Activated naive CD8-positive, alpha-beta T cell (primary cell): ENCODE results near the gene TMEM220.

ENCODE experiments used
- H3K27ac Mint-ChIP-seq: one replicate; pipeline ENCODE4 v1.8.0; 2021; ENCODE audit warnings: mixed read lengths
- H3K27me3 Mint-ChIP-seq: one replicate; pipeline ENCODE4 v1.8.0; 2021; ENCODE audit warnings: mixed read lengths
- H3K36me3 Mint-ChIP-seq: one replicate; pipeline ENCODE4 v1.8.0; 2021; ENCODE audit warnings: mixed read lengths
- H3K4me1 Mint-ChIP-seq: one replicate; pipeline ENCODE4 v1.8.0; 2021; ENCODE audit warnings: low read depth, mixed read lengths
- H3K4me3 Mint-ChIP-seq: one replicate; pipeline ENCODE4 v1.8.0; 2021; ENCODE audit warnings: mild to moderate bottlenecking, mixed read lengths
- H3K9me3 Mint-ChIP-seq: one replicate; pipeline ENCODE4 v1.8.0; 2021; ENCODE audit warnings: low read depth, mixed read lengths

The TMEM220 gene

DNA sequence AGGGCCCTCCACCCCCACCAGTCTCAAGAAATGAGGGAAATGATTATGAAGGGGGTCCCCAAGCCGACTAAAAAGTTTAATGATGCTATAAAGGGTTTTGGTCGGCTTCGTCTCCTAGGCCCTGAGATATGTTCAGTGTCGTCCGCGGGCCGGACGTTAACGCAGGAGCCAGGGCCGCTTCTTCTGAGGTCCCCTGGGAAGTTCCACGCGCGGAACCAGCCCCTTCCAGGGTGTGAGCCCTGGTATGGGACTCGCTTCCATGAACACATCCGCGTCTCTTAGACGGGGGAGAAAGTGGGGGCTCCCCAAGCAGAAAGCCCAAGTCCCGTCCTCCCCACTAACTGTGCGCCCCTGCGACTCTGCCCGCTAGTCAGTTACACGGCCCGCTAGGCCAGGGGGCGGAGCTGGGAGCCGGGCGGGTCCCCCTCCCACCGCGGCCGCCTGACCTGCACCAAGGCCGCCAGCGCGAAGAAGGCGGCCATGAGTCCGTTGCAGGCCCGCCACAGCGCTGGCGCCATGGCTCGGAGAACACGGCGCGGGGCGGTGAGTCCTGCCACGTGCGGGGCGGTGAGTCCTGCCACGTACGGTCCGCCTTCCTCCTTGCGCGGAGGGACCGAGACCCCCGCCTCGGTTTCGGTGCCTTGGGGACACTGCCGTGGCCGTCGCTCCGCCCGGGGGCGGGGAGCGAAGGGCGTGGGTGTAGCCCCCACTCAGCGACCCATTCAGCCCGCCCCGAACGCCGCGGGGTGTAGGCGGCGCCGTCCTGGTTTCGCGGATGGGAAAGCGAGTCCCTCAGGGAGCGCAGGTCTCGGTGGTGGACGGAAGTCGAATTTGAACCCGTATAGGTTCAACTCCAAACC is at the start of gene TMEM220:
Gene TMEM220, minus strand, starts transcription at position 690 of the 860 bp plus-strand sequence. Its CDS starts 172 bp downstream, at position 518.
- Mint-ChIP-seq H3K36me3 (no peaks in the 10 kb centered on the region), H3K27me3 (no peaks in the 10 kb centered on the region), H3K27ac (peak within 1 kb of the TSS; percentile 87), H3K4me1 (peaks cover 25% of the 10 kb centered on the region), H3K9me3 (no peaks in the 10 kb centered on the region), H3K4me3 (peak within 1 kb of the TSS; percentile 86)

DNA sequence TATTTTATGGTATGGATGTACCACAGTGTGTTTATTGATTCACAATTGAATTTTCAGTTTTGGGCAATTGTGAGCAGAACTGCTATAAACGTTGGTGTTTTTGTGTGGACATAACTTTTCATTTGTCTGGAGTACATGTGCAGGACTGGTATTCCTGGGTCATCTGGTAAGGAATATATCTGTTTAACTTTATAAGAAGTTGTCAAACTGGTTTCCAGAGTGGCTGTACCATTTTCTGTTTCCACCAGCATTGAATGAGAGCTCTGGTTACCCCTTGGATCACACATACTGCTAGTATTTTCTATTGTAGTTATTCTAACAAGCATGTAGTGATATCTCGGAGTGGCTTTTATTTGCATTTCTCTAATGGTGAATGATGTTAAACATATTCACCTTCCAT is 49.8 kb upstream of the TMEM220 start:
- Mint-ChIP-seq H3K36me3 (peaks cover 15% of the 10 kb centered on the region), H3K4me1 (no peaks in the 10 kb centered on the region), H3K9me3 (peaks cover 10% of the 10 kb centered on the region), H3K4me3 (no peak overlapping the region), H3K27me3 (no peaks in the 10 kb centered on the region), H3K27ac (no peak overlapping the region)

DNA sequence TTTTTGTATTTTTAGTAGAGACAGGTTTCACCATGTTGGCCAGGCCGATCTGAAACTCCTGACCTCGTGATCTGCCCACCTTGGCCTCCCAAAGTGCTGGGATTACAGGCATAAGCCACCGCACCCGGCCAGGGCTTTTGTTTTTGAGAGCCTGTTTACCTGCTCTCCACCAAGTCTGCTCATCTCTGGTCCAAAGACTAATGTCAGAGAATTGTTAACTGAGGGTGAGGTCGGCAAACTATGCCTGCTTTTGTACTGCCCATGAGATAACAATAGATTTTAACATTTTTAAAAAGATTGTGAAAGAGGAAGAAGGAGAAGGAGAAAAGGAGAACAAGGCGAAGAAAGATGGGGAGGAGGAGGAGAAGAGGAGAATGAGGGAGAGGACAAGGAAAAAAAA is 48.1 kb upstream of the TMEM220 start:
- H3K36me3 Mint-ChIP-seq: peaks cover 8% of the 10 kb centered on the region
- no peak overlapping the region for H3K27ac Mint-ChIP-seq
- H3K4me1 Mint-ChIP-seq: no peaks in the 10 kb centered on the region
- no peaks in the 10 kb centered on the region for H3K27me3 Mint-ChIP-seq
- no peak overlapping the region for H3K4me3 Mint-ChIP-seq
- H3K9me3 Mint-ChIP-seq: peaks cover 4% of the 10 kb centered on the region

DNA sequence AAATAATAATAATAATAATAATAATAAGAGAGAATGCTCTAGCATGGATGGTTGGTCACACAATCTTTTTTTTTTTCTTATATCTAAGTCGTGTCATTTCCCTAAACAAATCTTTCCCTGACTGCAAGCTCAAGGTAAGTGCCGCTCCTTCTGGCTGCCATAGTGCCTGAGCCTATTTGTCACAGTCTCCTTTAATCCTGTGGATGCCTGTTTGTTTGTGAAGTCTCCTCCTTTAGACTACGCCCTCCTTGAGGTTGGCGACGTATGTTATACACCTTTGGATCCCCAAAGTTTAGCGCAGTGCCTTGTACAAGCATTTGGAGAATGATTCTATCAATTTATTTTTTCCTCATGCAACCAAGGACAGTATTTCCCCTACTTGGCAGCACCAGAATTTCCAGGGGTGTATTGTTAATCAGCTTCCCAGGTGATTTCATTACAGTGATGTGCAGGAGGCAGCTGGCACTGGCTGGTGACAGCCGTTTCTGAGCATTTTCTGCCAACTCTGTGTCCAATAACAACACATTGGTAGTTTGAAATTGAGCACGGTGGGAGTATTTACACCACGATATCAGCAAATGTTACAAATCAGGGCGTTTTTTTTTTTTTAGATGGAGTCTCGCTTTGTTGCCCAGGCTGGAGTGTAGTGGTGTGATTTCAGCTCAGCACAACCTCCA is 47.4 kb upstream of the TMEM220 start:
- H3K36me3 Mint-ChIP-seq: peaks cover 6% of the 10 kb centered on the region
- no peak overlapping the region for H3K4me3 Mint-ChIP-seq
- no peaks in the 10 kb centered on the region for H3K9me3 Mint-ChIP-seq
- no peaks in the 10 kb centered on the region for H3K4me1 Mint-ChIP-seq
- no peaks in the 10 kb centered on the region for H3K27me3 Mint-ChIP-seq
- no peak overlapping the region for H3K27ac Mint-ChIP-seq

DNA sequence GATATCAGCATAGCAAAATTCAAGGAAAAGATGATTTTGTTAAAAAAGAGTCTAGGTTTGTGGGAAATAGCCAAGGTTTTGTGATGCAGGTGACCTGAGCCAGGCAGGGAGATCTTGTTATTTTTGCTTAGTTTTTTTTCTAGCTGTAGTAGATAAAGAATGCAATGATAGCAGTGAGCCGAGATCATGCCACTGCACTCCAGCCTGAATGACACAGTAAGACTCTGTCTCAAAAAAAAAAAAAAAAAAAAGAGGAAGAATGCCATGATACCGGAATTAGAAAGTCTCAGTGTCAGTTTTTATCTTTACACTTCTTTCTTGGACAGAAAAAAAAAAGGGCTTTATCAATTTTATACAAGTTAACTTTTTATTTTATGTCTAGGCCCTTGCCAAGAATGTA is 46.6 kb upstream of the TMEM220 start:
- Mint-ChIP-seq H3K9me3 (no peaks in the 10 kb centered on the region), H3K4me3 (no peak overlapping the region), H3K4me1 (no peaks in the 10 kb centered on the region), H3K27ac (no peak overlapping the region), H3K36me3 (peaks cover 9% of the 10 kb centered on the region), H3K27me3 (no peaks in the 10 kb centered on the region)

DNA sequence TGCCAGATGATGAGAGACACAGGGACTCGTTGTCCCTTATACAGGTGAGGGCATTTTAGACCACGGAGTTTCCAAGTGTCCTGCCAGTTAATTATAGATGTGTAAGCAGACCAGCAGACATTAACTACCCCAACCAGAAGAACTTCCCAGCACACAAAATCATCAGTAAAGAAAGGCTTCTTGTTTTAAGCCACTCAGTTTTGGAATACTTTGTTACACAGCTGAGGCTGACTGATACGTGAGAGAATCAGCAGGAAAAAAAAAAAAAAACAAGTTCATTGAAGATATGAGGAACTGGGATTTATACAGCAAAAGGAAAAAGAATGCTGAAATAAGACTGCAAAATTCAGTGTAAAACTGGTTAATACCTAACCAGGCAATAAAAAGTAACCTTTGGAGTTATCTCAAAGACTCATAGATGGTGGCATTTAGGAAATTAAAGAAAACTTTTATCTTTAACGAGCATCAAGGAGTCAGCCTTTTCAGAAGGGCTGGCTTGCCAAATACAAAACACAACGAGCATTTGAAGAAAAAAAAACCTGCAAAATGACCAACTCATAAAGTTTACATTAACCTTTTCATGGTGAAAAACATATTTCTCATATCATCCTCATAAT is 46.0 kb upstream of the TMEM220 start:
- peaks cover 10% of the 10 kb centered on the region for H3K36me3 Mint-ChIP-seq
- no peaks in the 10 kb centered on the region for H3K27me3 Mint-ChIP-seq
- H3K9me3 Mint-ChIP-seq: no peaks in the 10 kb centered on the region
- no peak overlapping the region for H3K27ac Mint-ChIP-seq
- H3K4me3 Mint-ChIP-seq: no peak overlapping the region
- no peaks in the 10 kb centered on the region for H3K4me1 Mint-ChIP-seq

DNA sequence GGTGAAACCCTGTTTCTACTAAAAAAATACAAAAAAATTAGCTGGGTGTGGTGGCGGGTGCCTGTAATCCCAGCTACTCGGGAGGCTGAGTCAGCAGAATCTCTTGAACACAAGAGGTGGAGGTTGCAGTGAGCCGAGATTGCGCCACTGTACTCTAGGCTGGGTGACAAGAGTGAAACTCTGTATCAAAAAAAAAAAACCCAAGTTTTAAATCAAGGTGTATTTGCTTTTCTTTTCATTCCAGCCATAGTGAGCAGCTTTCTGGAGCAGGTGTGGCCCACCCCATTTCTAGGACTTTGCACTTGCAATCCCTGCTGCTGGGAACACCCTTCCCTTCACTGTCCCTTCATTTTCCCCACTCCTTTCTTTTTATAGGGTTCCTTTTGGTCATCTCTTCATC is 45.2 kb upstream of the TMEM220 start:
- Mint-ChIP-seq H3K9me3 (no peaks in the 10 kb centered on the region), H3K4me3 (no peak overlapping the region), H3K27me3 (no peaks in the 10 kb centered on the region), H3K27ac (no peak overlapping the region), H3K36me3 (peaks cover 8% of the 10 kb centered on the region), H3K4me1 (no peaks in the 10 kb centered on the region)

DNA sequence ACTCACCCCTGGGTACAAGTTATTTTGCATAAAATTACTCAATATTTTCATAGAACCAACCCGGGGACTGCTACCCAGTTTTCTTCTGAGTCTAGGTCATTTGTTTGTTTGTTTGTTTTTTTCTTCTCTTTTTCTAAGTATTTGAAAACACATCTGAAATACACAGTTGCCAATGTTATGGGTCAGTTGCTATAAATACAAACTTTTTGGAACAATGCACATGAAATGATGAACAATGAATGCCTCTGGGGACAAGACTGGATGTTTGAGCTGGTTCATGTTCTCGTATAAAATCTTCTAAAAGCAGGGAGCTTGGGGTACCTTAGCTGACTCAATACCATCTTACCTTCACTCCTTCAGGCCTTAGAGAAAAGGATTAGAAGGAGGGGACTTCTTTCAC is 43.6 kb upstream of the TMEM220 start:
- Mint-ChIP-seq H3K4me1 (no peaks in the 10 kb centered on the region), H3K4me3 (no peak overlapping the region), H3K9me3 (no peaks in the 10 kb centered on the region), H3K27me3 (no peaks in the 10 kb centered on the region), H3K27ac (no peak overlapping the region), H3K36me3 (peaks cover 8% of the 10 kb centered on the region)

DNA sequence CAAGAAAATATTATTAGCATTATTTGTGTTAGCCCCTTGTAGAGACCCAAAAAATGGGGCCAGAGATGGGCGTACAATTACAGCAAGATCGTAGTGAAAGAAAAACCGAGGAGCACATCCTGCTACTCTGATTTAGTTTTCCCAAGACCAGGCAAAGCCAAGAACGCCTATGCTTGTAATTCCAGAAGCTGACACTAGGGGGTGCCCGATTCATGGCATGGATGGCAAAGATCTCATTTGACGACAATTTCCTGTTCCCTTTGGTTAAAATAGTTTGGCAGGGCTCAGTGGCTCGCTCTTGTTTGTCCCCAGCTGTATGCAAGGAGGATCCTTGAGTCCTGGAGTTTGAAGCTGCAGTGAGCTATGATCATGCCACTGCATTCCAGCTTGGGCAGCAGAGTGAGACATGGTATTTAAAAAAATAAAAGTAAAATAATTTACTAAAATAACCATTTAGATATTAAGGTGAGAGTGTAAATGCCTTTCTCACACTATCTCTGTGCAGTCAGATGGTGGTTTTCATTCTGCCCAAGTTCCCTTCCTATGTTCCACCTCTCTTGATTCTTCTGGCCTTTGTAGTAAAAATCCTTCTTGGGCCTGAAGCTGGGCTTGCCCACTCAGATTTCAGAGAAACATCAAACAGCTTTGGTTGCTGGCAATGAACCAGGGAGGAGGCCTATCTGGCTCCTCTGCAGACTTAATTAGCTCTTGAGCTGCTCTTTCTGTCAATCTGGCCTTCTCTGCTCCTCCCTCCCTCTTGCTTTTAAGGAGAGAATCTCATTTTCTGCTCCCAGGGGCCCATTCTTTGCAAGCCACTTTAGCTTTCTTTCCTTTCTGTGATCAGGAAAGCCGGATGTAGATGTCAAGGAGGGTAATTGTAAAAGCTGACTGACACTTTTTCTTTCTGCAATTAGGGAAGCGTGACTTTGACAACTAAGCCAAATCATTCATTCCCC is 42.9 kb upstream of the TMEM220 start:
- H3K36me3 Mint-ChIP-seq: peaks cover 8% of the 10 kb centered on the region
- no peak overlapping the region for H3K4me3 Mint-ChIP-seq
- H3K27me3 Mint-ChIP-seq: no peaks in the 10 kb centered on the region
- H3K9me3 Mint-ChIP-seq: no peaks in the 10 kb centered on the region
- no peak overlapping the region for H3K27ac Mint-ChIP-seq
- no peaks in the 10 kb centered on the region for H3K4me1 Mint-ChIP-seq

DNA sequence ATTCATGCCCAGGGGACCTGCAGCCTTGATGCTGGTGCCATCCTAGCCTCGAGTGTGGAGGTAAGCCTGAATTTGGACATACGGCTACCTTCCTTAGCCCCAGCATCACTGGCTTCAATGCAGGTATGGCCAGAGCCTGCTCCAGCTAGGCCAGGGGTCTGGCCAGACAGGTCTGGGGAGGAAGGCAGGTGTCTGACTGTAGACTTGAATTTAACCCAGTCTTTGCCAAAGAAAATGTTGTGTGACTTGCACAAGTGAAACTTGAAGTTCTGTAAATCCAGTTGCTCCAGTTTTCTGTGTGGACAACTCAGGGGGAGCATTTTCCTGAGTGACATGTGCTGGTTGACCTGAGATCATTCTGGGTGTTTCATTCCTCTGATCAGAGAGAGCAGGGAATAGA is 41.3 kb upstream of the TMEM220 start:
- no peak overlapping the region for H3K4me3 Mint-ChIP-seq
- H3K4me1 Mint-ChIP-seq: no peaks in the 10 kb centered on the region
- no peak overlapping the region for H3K27ac Mint-ChIP-seq
- H3K9me3 Mint-ChIP-seq: peaks cover 6% of the 10 kb centered on the region
- peaks cover 16% of the 10 kb centered on the region for H3K36me3 Mint-ChIP-seq
- H3K27me3 Mint-ChIP-seq: no peaks in the 10 kb centered on the region

DNA sequence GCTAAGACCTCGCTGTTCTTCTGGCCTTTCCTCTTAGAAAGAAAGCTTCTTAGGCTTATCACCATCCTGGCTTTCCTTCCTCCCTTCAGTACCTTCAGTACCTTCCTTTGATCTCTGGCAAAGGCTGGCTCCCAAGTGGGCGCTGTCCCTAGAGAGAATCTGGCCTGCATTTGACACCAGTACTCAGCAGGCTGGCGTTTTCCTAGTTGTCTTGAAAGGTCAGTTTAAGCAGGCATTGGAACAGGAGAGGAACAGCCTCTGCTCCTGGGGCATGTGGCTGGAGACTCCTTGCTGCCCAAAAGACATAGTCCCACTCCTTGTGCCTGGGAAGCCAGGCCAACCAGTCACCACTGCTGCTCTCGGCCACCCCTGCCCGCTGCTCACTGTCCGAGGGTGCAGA is 40.0 kb upstream of the TMEM220 start:
- Mint-ChIP-seq H3K27ac (no peak overlapping the region), H3K36me3 (peaks cover 14% of the 10 kb centered on the region), H3K27me3 (no peaks in the 10 kb centered on the region), H3K4me3 (no peak overlapping the region), H3K9me3 (peaks cover 8% of the 10 kb centered on the region), H3K4me1 (no peaks in the 10 kb centered on the region)

DNA sequence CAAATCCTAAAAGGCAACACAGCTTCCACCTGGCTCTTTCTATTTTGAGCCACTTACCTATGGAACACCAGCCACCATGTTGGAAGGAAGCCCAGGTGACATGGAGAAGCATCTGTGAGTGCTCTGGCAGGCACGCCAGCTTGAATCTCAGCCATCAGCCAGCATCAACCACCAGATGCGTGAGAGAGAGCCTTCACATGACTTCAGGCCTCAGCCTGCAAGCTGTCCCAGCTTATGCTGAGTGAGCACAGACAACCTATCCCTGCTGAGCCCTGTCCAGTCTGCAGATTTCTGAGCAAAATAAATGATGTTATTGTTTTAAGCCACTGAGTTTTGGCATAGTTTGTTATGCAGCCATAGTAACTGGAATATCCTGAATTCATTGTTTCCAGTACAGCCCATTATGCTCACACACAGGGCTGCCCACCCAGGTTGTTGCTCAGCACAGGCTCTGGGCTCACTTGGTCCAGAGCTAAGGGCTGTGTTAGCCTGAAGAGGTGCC is 39.0 kb upstream of the TMEM220 start:
- Mint-ChIP-seq H3K27ac (no peak overlapping the region), H3K9me3 (peaks cover 8% of the 10 kb centered on the region), H3K36me3 (peaks cover 14% of the 10 kb centered on the region), H3K4me3 (no peak overlapping the region), H3K4me1 (no peaks in the 10 kb centered on the region), H3K27me3 (no peaks in the 10 kb centered on the region)

DNA sequence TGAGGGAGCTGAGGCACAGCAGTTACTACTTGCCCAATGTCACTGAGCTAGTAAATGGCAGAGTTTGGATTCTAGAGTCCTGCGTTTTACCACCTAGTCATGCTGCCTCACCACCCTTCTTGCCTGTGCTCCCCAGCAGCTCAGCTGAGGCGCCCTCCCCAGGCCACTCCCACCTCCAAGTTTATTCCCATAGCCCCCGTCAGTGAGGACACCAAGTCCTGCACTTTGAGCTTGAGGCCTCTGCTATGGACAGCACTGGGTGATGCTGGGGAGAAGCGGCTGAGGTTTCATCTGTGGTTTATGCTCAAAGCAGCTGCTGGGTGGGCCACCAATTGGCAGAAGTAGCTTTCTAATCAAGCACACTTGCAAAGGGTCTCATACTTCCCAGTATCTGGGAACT is 37.4 kb upstream of the TMEM220 start:
- Mint-ChIP-seq H3K9me3 (peaks cover 8% of the 10 kb centered on the region), H3K27ac (no peak overlapping the region), H3K4me1 (no peaks in the 10 kb centered on the region)

DNA sequence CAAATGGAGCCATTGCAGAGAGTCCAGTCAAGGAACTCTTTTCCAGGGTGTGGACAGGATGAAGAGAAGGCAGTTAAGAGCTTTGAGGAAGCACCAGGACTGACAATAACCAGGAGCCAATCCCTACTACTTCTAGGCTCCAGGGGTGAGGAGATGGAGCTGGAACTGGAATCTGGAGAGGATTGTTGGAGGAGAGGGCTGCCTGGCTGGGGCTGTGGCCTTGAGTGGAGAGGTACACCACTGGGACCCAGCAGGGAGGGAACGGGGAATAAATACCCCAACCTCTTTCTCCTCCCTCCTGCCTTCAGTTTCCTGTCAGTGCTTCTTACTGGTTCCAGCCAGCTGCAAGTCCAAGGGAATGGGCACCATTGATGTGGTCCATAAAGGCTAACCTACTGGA is 32.2 kb upstream of the TMEM220 start:
- H3K4me3 Mint-ChIP-seq: no peak overlapping the region
- no peak overlapping the region for H3K27ac Mint-ChIP-seq
- no peaks in the 10 kb centered on the region for H3K4me1 Mint-ChIP-seq
- peaks cover 10% of the 10 kb centered on the region for H3K36me3 Mint-ChIP-seq
- peaks cover 8% of the 10 kb centered on the region for H3K9me3 Mint-ChIP-seq
- H3K27me3 Mint-ChIP-seq: no peaks in the 10 kb centered on the region

More for the DNA sequence above, 37.4 kb upstream of the TMEM220 start:
- H3K4me3 Mint-ChIP-seq: no peak overlapping the region
- H3K27me3 Mint-ChIP-seq: no peaks in the 10 kb centered on the region
- H3K36me3 Mint-ChIP-seq: peaks cover 14% of the 10 kb centered on the region
